NCI-H187 treated with DMSO at 0.1 percent for 48 hours (cell line): ENCODE results near the gene ERF.
A peak's percentile ranks its signal among the peaks of the same experiment; 100 is the strongest.

Source experiments
- DNase-seq: peaks from one replicate; lab custom pipeline; 2025; lab: John Stamatoyannopoulos, UW

ERF gene

DNA sequence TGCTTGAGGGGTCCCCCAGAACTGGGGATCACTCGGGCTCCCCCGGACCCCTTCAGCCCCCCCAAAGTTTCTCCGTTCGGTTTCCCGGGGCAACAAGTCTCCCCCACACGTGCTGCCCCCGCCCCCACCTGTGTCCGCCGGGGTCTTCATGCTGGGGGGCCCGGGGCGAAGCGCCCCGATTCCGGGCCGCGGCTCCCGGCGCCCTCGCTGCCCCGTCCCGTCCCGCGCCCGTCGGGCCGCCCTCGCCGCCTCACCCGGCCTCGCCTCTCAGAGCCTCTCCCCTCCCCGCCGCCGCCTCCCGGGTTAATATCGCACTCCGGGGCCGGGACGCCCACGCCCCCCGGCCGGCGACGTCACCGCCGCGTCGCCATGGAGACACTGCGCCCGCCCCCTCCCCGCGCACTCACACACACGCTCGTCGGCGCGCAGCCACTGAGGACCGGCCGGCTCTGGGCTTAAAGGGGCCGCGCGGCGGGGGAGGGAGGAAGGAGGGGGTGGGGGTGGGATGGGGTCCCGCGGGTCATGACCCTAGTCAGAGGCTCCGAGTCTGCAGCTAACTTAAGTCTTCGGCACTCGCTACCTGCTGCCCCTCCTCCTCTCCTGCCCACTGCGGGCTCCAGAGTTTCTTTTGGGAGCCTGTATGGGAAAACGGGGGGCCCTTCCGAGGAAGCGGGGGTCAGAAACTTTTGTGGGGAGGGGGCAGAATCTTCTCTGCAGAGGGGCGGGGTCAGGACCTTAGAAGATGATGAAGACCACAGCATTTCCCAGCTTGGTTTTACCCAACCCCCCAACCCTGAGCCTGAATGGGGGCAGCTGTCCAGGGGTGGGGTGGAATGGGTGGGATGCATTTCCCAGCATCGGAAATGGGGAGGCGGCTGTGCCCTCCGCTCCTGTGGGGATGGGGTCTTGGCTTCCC lies at the start of gene ERF:
Gene ERF, minus strand, starts transcription at position 279 of the 916 bp plus-strand sequence. Its CDS starts 129 bp downstream, at position 150.
- DNase-seq, result peak; percentile 63

DNA sequence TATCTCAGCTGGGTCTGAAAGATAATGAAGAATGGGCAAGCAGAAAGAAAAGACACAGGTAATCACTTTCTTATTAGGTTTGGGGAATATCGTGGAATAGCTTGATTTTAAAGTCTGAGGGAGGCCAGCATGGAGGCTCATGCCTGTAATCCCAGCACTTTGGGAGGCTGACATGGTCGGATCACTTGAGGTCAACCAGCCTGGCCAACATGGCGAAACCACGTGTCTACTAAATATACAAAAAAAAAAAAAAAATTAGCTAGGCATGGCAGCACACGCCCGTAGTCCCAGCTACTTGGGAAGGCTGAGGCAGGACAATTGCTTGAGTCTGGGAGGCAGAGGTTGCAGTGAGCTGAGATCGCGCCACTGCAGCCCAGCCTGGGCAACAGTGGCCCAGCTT lies 48.9 kb upstream of the ERF start:
- DNase-seq, result no peak

GRCh38 chr19:42303101-42303464 lies 48.2 kb upstream of the ERF start:
- no peak for DNase-seq

DNA sequence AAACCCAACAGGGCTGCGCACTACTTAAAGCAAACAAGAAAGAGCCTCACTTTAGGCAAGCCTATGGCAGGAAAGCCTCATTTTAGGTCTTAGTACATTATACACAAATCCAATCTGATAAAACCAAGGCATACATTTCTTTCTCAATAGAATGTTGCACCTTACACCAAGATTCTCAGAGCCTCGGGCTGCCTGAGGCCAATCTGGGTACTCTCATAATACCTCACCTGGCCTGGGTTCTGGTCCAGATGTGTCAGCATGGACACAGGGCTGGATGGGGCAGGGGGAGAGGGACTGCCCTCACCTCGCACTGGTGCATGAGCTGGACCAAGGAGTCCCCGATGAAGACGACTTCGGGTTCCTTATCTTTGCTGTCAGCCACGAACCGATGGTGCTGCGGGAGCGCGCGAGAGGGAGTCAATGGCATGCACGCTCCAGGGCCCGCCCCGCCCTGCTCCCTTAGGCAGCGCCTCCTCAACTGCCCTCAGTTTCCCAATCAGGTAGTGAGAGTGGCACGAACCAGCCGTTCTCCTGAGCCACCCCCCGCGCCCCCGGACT lies 46.8 kb upstream of the ERF start, which contains the start of gene PRR19:
Gene PRR19, plus strand, starts transcription at position 487 of the 558 bp plus-strand sequence. CDS start 7,453 bp downstream, outside the sequence.
- no peak for DNase-seq

DNA sequence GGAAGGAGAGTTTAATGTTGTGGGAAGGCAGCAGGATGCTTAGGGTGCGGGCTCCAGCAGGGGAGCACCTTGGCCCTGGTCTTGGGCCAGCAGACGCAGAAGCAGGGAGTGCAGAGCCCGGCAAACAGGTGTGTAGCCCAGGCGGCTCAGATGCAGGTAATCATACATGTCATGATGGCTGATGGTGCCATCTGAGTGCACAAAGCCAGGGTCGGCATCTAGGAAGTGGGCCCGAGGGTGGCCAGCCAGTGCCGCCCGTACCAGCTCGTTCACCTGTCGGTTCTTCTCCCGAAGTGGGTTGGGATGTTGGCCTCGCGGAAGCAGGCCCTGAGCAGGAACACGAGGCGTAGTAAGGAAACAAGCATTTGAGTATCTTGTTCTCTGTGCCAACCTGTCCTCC lies 42.1 kb upstream of the ERF start:
- no peak for DNase-seq

DNA sequence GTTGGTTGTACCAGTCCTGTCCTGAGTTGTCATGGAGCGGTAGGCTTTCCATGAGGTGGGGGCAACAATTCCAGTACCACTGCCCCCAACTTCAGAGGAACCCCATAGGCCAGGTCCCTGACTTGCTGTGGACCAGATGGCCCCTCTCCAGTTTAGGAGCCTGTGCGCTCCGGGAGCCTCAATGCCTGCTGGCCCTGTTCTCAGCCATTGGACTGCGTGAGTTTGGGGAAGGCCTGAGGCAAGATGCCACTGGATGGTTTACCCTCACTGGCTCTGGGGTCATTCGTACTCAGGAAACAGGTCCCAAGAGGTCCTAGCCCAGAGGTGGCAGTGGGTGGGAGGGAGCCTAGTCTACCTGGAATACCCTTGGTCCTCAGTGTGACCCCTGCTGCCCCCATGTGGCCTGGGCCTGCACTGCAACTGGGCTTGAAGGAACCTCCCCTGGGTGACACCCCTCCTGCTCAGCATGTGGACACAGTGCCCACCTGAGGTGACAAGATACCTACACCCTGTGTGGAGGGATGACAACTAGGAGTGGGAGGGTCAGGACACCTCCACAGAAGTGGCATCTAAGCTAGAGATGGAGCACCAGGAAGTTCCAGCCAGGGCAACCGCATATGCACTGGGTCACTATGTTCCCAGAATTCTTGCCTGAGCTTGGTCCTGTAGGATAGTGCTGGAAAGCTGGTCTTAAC lies 41.0 kb upstream of the ERF start:
- DNase-seq, result no peak

- no peak for DNase-seq
Measured at GRCh38 chr19:42295342-42295741, 40.4 kb upstream of the ERF start.

DNA sequence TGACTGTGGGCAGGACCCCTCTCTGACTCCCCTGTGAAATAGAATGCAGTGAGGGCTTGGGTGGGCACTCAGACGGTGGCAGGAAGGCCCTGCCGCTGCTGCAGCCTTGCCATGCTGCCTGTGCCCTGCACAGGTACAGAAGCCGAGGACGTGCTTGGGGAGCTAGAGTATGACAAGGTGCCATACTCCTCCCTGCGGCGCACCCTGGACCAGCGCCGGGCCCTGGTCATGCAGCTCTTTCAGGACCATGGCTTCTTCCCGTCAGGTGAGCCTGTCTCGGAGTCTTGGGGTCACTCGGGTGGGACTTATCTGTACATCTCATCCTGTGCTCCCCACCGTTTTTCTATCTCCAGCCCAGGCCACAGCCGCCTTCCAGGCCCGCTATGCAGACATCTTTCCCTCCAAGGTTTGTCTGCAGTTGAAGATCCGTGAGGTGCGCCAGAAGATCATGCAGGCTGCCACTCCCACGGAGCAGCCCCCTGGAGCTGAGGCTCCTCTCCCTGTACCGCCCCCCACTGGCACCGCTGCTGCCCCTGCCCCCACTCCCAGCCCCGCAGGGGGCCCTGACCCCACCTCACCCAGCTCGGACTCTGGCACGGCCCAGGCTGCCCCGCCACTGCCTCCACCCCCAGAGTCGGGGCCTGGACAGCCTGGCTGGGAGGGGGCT lies 39.7 kb upstream of the ERF start:
- no peak for DNase-seq

GRCh38 chr19:42293948-42294347 lies 39.0 kb upstream of the ERF start:
- DNase-seq, result no peak

GRCh38 chr19:42293540-42293939 lies 38.6 kb upstream of the ERF start:
- no peak for DNase-seq

DNA sequence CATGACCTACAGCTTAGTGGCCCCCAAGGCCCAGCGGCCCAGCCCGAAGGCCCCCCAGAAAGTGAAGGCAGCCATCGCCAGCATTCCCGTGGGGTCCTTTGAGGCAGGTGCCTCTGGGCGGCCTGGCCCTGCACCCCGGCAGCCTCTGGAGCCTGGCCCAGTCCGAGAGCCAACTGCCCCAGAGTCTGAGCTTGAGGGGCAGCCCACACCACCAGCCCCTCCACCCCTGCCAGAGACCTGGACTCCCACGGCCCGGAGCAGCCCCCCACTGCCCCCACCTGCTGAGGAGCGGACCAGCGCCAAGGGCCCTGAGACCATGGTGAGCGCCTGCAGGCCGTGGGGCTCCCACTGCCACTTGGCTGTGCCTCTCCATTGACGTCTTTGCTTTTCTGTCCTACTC lies 38.0 kb upstream of the ERF start:
- no peak for DNase-seq

DNA sequence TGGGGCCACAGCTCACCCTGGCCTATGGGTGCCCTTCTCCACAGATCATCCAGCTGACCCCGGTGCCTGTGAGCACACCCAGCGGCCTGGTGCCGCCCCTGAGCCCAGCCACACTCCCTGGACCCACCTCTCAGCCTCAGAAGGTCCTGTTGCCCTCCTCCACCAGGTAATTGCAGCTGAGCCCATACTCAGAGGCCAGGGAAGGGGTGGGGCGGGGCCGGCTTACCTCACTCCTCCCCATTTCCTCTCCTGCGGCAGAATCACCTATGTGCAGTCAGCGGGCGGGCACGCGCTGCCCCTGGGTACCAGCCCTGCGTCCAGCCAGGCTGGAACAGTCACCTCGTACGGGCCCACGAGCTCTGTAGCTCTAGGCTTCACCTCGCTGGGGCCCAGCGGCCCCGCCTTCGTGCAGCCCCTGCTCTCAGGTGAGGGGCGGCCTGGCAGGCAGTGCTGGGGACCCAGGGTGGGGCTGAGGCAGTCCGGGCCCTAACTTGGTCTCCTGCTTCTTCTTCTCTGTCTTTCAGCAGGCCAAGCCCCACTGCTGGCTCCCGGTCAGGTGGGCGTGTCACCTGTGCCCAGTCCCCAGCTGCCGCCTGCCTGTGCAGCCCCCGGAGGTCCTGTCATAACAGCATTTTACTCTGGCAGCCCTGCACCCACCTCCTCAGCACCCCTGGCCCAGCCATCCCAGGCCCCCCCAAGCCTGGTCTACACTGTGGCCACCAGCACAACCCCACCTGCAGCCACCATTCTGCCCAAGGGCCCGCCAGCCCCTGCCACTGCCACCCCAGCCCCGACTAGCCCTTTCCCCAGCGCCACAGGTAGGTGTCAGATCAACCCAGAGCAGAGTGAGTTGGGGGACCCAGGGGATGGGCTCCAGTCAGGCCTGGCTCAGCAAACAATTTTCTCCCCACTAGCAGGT lies 37.4 kb upstream of the ERF start:
- no peak for DNase-seq

GRCh38 chr19:42291435-42291810 lies 36.5 kb upstream of the ERF start:
- no peak for DNase-seq

GRCh38 chr19:42290523-42291434 lies 35.9 kb upstream of the ERF start:
- no peak for DNase-seq

DNA sequence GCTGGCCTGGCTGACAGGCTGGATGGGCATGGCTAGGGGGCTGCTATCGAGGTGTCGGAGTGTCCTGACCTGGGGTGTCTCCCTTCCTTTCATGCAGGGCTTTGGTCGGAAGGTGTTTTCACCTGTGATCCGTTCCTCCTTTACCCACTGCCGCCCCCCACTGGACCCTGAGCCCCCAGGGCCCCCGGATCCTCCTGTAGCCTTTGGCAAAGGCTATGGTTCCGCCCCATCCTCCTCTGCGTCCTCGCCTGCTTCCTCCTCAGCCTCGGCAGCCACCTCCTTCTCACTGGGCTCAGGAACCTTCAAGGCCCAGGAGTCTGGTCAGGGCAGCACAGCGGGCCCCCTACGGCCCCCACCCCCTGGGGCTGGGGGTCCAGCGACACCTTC lies 35.2 kb upstream of the ERF start:
- no peak for DNase-seq

GRCh38 chr19:42289556-42290041 lies 34.7 kb upstream of the ERF start:
- no peak for DNase-seq

DNA sequence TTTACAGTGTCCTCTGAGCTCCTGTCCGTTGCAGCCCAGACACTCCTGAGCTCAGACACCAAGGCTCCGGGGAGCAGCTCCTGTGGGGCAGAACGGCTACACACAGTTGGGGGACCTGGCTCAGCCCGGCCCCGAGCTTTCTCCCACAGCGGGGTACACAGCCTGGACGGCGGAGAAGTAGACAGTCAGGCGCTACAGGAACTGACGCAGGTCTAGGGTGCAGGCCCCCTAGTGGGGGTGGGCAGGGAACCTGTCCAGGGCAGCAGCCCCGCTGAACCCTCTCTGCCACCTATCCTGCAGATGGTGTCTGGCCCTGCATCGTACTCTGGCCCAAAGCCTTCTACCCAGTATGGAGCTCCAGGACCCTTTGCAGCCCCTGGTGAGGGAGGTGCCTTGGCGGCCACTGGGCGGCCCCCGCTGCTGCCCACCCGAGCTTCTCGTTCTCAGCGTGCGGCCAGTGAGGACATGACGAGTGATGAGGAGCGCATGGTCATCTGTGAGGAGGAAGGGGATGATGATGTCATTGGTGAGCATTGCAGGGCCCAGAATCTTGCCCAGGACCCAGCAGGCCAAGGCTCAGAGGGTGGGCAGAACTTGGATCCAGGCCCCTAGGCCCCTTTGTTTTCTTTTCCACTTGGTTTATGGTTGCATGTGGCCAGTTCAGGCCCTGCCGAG lies 34.1 kb upstream of the ERF start:
- no peak for DNase-seq

DNA sequence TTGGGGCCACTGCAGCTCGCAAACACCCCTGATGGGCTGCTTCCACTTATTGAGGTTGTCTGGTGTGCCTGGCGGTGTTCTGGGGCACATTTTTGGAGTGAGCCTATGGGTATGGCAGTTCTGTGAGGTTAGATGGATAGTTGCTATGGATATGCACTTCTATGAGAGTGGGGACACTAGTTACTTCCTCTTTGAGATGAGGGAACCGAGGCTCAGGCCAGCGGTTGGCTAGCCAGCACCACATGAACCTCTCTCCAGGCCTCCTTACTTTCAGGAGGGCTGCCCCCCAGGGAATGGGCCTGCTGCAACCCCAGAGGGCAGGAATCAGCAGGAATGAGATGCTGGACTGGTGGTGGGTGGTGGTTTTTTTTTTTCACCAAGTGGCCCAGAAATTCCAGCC lies 33.5 kb upstream of the ERF start:
- DNase-seq, result no peak

DNA sequence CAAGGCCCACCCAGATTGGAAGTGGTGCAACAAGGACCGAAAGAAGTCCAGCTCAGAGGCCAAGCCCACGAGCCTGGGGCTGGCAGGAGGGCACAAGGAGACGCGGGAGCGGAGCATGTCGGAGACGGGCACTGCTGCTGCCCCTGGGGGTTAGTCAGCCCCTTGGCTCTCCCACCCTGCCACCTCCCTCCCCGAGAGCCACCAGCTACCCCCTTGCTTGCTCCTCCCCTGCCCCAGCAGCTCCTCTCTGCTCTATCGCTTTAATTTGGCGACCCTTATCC lies 32.8 kb upstream of the ERF start:
- no peak for DNase-seq
